RWPE2 (cell line): ENCODE measurements around the gene CACNA2D2.

Experiments
- ATAC-seq: fragments of 200-7000 bp; cut with Tn5 transposase; 3 replicates; pipeline ENCODE4 v1.9.1; 2021; ENCODE audit warnings: low read depth
- DNase-seq: peaks from one replicate; pipeline ENCODE4 v3.0.0-alpha.2; 2020; ENCODE audit warnings: low spot score
- H3K27ac ChIP-seq: fragments of 450-650 bp; 2 replicates; pipeline ENCODE4 v1.5.1; 2017; ENCODE audit warnings: mild to moderate bottlenecking; ENCODE audit not compliant: poor library complexity, severe bottlenecking
- H3K27me3 ChIP-seq: fragments of 250-450 bp; sonication (Bioruptor Pico); 2 replicates; pipeline ENCODE4 v1.5.1; 2021; ENCODE audit warnings: mild to moderate bottlenecking, moderate library complexity; ENCODE audit not compliant: insufficient read depth, poor library complexity, severe bottlenecking
- H3K36me3 ChIP-seq: fragments of 250-450 bp; sonication (Bioruptor Pico); 2 replicates; pipeline ENCODE4 v1.5.1; 2020; ENCODE audit warnings: low read depth, mild to moderate bottlenecking, moderate library complexity
- H3K4me1 ChIP-seq: fragments of 250-450 bp; sonication (Bioruptor Pico); 2 replicates; pipeline ENCODE4 v1.5.1; 2021; ENCODE audit warnings: mild to moderate bottlenecking, moderate library complexity; ENCODE audit not compliant: insufficient read depth, poor library complexity, severe bottlenecking
- H3K4me3 ChIP-seq: fragments of 250-450 bp; sonication (Bioruptor Pico); 2 replicates; pipeline ENCODE4 v1.5.1; 2021; ENCODE audit warnings: mild to moderate bottlenecking, moderate library complexity; ENCODE audit not compliant: severe bottlenecking
- H3K9me3 ChIP-seq: fragments of 250-450 bp; sonication (Bioruptor Pico); 2 replicates; pipeline ENCODE4 v1.5.1; 2021; ENCODE audit warnings: mild to moderate bottlenecking, moderate library complexity; ENCODE audit not compliant: severe bottlenecking
- CTCF ChIP-seq: fragments of 450-650 bp; IDR thresholded peaks from one replicate; pipeline ENCODE4 v1.5.1; 2017; ENCODE audit warnings: mild to moderate bottlenecking, moderate library complexity; ENCODE audit not compliant: poor library complexity, severe bottlenecking

The CACNA2D2 gene

GRCh38 chr3:50502584-50503423, 630 bp downstream of the CACNA2D2 start:
- Histone ChIP-seq H3K4me3 (peak overlapping the region; percentile 39), H3K4me1 (no peaks in the 10 kb centered on the region), H3K36me3 (no peaks in the 10 kb centered on the region), H3K9me3 (no peaks in the 10 kb centered on the region), H3K27ac (no peak overlapping the region), H3K27me3 (peaks cover 34% of the 10 kb centered on the region)
- DNase-seq (no peak), ATAC-seq (peak; percentile 18; the same call in 1 of the 3 replicates)
- TF ChIP-seq CTCF: no peak

DNA sequence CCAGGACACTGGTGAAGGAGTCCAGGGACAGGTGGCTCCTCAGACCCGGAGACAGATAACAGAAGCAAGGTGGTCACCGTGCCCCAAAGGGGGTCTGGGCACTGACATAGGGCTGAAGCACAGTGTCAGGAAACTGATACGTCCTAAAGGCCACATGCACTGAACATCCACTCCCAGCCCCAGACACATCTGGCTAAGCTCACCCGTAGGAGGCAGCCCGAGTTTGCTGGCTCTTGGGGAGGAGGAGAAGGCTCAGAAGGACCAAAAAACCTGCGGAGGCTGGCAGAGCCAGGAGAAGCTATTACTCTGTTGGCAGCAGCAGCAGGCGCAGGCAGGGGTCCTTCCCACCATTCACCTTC, 1.2 kb downstream of the CACNA2D2 start:
- ATAC-seq (no peak), DNase-seq (no peak)
- peak overlapping the region; percentile 39 for H3K4me3 ChIP-seq
- H3K27me3 ChIP-seq: peaks cover 34% of the 10 kb centered on the region
- H3K36me3 ChIP-seq: no peaks in the 10 kb centered on the region
- no peak for TF ChIP-seq CTCF
- H3K9me3 ChIP-seq: no peaks in the 10 kb centered on the region
- H3K27ac ChIP-seq: no peak overlapping the region
- no peaks in the 10 kb centered on the region for H3K4me1 ChIP-seq

DNA sequence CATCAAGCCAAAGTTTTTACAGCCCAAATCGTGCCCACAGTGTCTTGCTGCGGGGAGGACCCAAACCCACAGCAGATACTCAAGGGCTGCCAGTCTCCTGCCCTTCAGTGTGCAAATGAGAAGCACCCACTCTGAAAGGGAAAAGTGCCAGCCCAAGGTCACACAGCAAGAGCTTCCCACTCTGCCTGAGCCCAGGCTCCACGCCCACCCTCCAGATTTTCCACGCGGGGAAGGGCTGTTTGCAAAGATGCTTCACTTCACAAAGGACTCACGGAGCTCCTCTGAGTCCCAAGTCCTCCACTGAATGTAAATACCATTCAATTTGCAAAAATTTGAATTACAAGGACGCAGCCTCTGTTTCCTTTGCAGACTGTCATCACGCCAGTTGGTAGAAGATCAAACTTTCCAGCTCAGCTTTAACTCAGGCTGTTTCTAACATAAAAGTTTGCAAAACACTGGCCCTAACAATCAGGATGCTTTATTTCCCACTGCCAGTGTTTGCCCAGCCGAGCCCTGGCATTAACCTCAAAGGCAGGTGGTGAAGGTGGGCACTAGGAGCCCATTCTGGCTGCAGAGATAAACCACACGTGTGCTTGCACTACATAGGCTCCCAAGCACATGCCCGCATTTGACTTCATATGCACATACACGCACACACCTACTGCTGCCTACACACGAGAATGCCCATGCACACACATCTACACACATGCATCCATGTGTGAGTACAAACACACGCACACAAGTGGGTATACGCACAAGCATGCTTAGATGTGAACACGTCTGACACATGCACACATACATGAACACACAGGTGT, 7.6 kb downstream of the CACNA2D2 start:
- H3K4me3 ChIP-seq: no peak overlapping the region
- no peak overlapping the region for H3K27ac ChIP-seq
- DNase-seq (no peak), ATAC-seq (no peak)
- no peaks in the 10 kb centered on the region for H3K9me3 ChIP-seq
- H3K27me3 ChIP-seq: peaks cover 10% of the 10 kb centered on the region
- H3K36me3 ChIP-seq: no peaks in the 10 kb centered on the region
- H3K4me1 ChIP-seq: no peaks in the 10 kb centered on the region
- TF ChIP-seq CTCF: no peak

- no peak overlapping the region for H3K27ac ChIP-seq
- H3K36me3 ChIP-seq: no peaks in the 10 kb centered on the region
- ATAC-seq (no peak), DNase-seq (no peak)
- no peaks in the 10 kb centered on the region for H3K4me1 ChIP-seq
- no peaks in the 10 kb centered on the region for H3K27me3 ChIP-seq
- no peak for TF ChIP-seq CTCF
- no peaks in the 10 kb centered on the region for H3K9me3 ChIP-seq
- H3K4me3 ChIP-seq: no peak overlapping the region
These were observed 9.3 kb downstream of the CACNA2D2 start for GRCh38 chr3:50494126-50494525.

DNA sequence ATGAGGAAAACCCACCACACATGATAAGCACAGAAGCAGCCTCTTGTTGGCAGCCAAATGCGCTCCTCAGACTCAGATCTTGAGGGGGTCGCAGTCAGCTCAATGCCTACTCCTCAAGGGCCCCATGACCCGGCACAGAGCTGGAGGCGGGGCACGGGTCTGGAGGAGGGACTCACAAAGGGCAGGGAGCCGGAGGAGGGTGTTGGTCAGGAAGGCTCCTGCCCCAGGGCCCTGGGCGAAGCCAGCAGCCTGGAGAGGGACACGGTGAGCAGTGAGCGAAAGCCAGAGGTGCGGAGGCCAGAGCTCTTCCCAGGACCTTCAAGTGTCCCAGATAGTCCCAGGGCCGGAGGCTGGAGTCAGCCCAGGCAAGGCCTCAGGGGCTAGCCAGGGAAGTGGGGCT, 9.8 kb downstream of the CACNA2D2 start:
- no peak for DNase-seq
- H3K36me3 ChIP-seq: no peaks in the 10 kb centered on the region
- H3K4me3 ChIP-seq: no peak overlapping the region
- H3K9me3 ChIP-seq: no peaks in the 10 kb centered on the region
- H3K4me1 ChIP-seq: no peaks in the 10 kb centered on the region
- no peak for TF ChIP-seq CTCF
- no peak for ATAC-seq
- H3K27ac ChIP-seq: no peak overlapping the region
- H3K27me3 ChIP-seq: no peaks in the 10 kb centered on the region
